ENCODE measurements around the gene MATK. TPM values are rescaled to one million over a fixed set of nuclear protein-coding genes. Genes with fewer than 3 reads are reported as not detected.

MATK gene
- total and polyA plus RNA-seq, 12 donors, result 0.14 to 4.9 (median 0.49) TPM

GRCh38 chr19:3770136-3770999 lies 15.8 kb downstream of the MATK start:
- Histone ChIP-seq H3K36me3 (peaks cover 0 to 50% (median 15%) of the 10 kb centered on the region in 9 donors), H3K9me3 (no peaks in the 10 kb centered on the region), H3K27me3 (no peaks in the 10 kb centered on the region), H3K27ac (no peak overlapping the region), H3K4me1 (peaks cover 0 to 2% (median 0%) of the 10 kb centered on the region in 9 donors), H3K4me3 (no peak overlapping the region)
- WGBS, 2 donors, result 78 to 80% methylated on average over 47 to 53 of the region's 53 CpGs
- intact Hi-C loops (cut with DNase I), result no loop called here
- no peak for TF ChIP-seq CTCF (IDR thresholded peaks at IDR 0.05)
- no peak for DNase-seq
- no peak for ATAC-seq

- 85 to 87% methylated on average over 17 of the region's 17 CpGs for WGBS, 2 donors
- no peak for ATAC-seq
- no peak overlapping the region for H3K27ac ChIP-seq
- no peak overlapping the region for H3K4me3 ChIP-seq
- peaks cover 0 to 56% (median 19%) of the 10 kb centered on the region in 9 donors for H3K36me3 ChIP-seq
- DNase-seq, result no peak
- no peak for TF ChIP-seq CTCF (IDR thresholded peaks at IDR 0.05)
- no peaks in the 10 kb centered on the region for H3K27me3 ChIP-seq
- intact Hi-C loops (cut with DNase I), result loop anchor here in 4 of 10 donors (10.0 kb wide), 3 partner anchors 55 to 205 kb away; partner anchors contain the start of gene DAPK3 (in 1 of the 4)
- H3K9me3 ChIP-seq, result no peaks in the 10 kb centered on the region
- H3K4me1 ChIP-seq, result peaks cover 0 to 2% (median 0%) of the 10 kb centered on the region in 9 donors
Observed at GRCh38 chr19:3769494-3769893, 16.7 kb downstream of the MATK start.

- H3K4me1 ChIP-seq, result peaks cover 0 to 8% (median 0%) of the 10 kb centered on the region in 9 donors
- no peaks in the 10 kb centered on the region for H3K9me3 ChIP-seq
- peaks cover 0 to 56% (median 19%) of the 10 kb centered on the region in 9 donors for H3K36me3 ChIP-seq
- DNase-seq (no peak), ATAC-seq (no peak)
- no peaks in the 10 kb centered on the region for H3K27me3 ChIP-seq
- H3K27ac ChIP-seq, result no peak overlapping the region
- H3K4me3 ChIP-seq, result no peak overlapping the region
- WGBS, 2 donors, result 95 to 99% methylated on average over 7 of the region's 7 CpGs
- intact Hi-C loops (cut with DNase I), result loop anchor here in 4 of 10 donors (10.0 kb wide), 3 partner anchors 56 to 206 kb away; partner anchors contain the start of gene DAPK3 (in 1 of the 4)
- no peak for TF ChIP-seq CTCF (IDR thresholded peaks at IDR 0.05)
Observed at GRCh38 chr19:3768748-3769099, 17.5 kb downstream of the MATK start.

GRCh38 chr19:3768015-3768747 lies 18.0 kb downstream of the MATK start:
- intact Hi-C loops (cut with DNase I), result loop anchor here in 4 of 10 donors (10.0 kb wide), 3 partner anchors 57 to 207 kb away; partner anchors contain the start of gene DAPK3 (in 1 of the 4)
- 85 to 87% methylated on average over 25 of the region's 25 CpGs for WGBS, 2 donors
- no peak for ATAC-seq

More at GRCh38 chr19:3768015-3768747, 18.0 kb downstream of the MATK start:
- Histone ChIP-seq H3K4me1 (peaks cover 0 to 13% (median 5%) of the 10 kb centered on the region in 9 donors), H3K27me3 (no peaks in the 10 kb centered on the region), H3K4me3 (no peak overlapping the region), H3K36me3 (peaks cover 0 to 56% (median 19%) of the 10 kb centered on the region in 9 donors), H3K27ac (no peak overlapping the region), H3K9me3 (no peaks in the 10 kb centered on the region)
- DNase-seq, result no peak
- no peak for TF ChIP-seq CTCF (IDR thresholded peaks at IDR 0.05)
